OCI-LY7 (cell line): ENCODE data around the gene KLHL26. TPM values are rescaled to one million over a fixed set of nuclear protein-coding genes. Genes with fewer than 3 reads are reported as not detected.
"Not testable (repeated sequence)": the region's sequence is repeated elsewhere in the genome, so short reads cannot be mapped to it uniquely, and the experiment has no call there.

Experiments used
- BruUV-seq: library from RNA; stranded (reverse); fragments of 400-500 nt; replicated peaks from 2 replicates; lab custom pipeline; 2021; lab: Mats Ljungman, UMichigan
- CTCF ChIA-PET: fragments of 300-600 bp; sonication (Branson Sonifier 250); formaldehyde crosslinking; loops from one replicate; lab custom pipeline; 2022; ENCODE audit warnings: antibody characterized with exemption; ENCODE audit not compliant: unreplicated experiment; lab: Charles Lee
- POLR2A ChIA-PET: fragments of 300-600 bp; sonication (Branson Sonifier 250); formaldehyde crosslinking; loops from one replicate; lab custom pipeline; 2022; ENCODE audit warnings: antibody characterized with exemption; lab: Charles Lee
- DNase-seq: peaks from one replicate; pipeline ENCODE4 v3.0.0-alpha.2; 2015; ENCODE audit warnings: low spot score
- H2AFZ ChIP-seq: fragments of 200-600 bp; sonication (generic), shearing (Covaris generic); 2 replicates; pipeline ENCODE4 v1.6.1; 2014; ENCODE audit warnings: mild to moderate bottlenecking, antibody characterized with exemption, low read length, moderate library complexity
- H3K27ac ChIP-seq: fragments of 200-600 bp; sonication (generic); 2 replicates; pipeline ENCODE4 v1.5.1; 2014; ENCODE audit warnings: mixed run types, low read depth, mild to moderate bottlenecking, moderate library complexity, low read length, inconsistent platforms; ENCODE audit not compliant: poor library complexity, severe bottlenecking
- H3K36me3 ChIP-seq: fragments of 200-600 bp; sonication (generic); 2 replicates; pipeline ENCODE4 v1.6.1; 2014; ENCODE audit warnings: mild to moderate bottlenecking, antibody characterized with exemption, low read length, moderate library complexity, mixed read lengths; ENCODE audit not compliant: insufficient read depth
- H3K4me1 ChIP-seq: fragments of 200-600 bp; sonication (generic); 2 replicates; pipeline ENCODE4 v1.5.1; 2014; ENCODE audit warnings: mild to moderate bottlenecking, low read length; ENCODE audit not compliant: insufficient read depth, poor library complexity, severe bottlenecking
- H3K4me2 ChIP-seq: fragments of 200-600 bp; sonication (generic); 2 replicates; pipeline ENCODE4 v1.6.1; 2014; ENCODE audit warnings: mild to moderate bottlenecking, low read length
- H3K4me3 ChIP-seq: fragments of 200-600 bp; sonication (generic); 2 replicates; pipeline ENCODE4 v1.5.1; 2014; ENCODE audit warnings: mild to moderate bottlenecking, low read depth, low read length; ENCODE audit not compliant: poor library complexity, severe bottlenecking
- H3K79me2 ChIP-seq: fragments of 200-600 bp; sonication (generic); 2 replicates; pipeline ENCODE4 v1.6.1; 2016; ENCODE audit warnings: low read depth, mild to moderate bottlenecking, low read length, moderate library complexity, mixed read lengths; ENCODE audit not compliant: insufficient read depth
- H3K9me2 ChIP-seq: fragments of 200-600 bp; sonication (generic); 2 replicates; pipeline ENCODE4 v1.6.1; 2016; ENCODE audit warnings: mild to moderate bottlenecking, low read length, mixed read lengths; ENCODE audit not compliant: insufficient read depth
- H3K9me3 ChIP-seq: fragments of 200-600 bp; sonication (generic); 2 replicates; pipeline ENCODE4 v1.6.1; 2014; ENCODE audit warnings: mild to moderate bottlenecking, mixed run types, low read length, mixed read lengths
- H4K20me1 ChIP-seq: fragments of 200-600 bp; sonication (generic); 2 replicates; pipeline ENCODE4 v1.6.1; 2014; ENCODE audit warnings: mild to moderate bottlenecking, antibody characterized with exemption, low read length, moderate library complexity, mixed read lengths; ENCODE audit not compliant: insufficient read depth
- EZH2phosphoT487 ChIP-seq: fragments of 200-600 bp; sonication (generic); IDR thresholded peaks from 2 replicates; pipeline ENCODE4 v1.6.1; 2018; ENCODE audit warnings: low read depth, borderline replicate concordance, mild to moderate bottlenecking, mixed run types, antibody characterized with exemption, low read length, moderate library complexity, mixed read lengths
- intact Hi-C: fragments of 100-400 bp; cut with micrococcal nuclease; formaldehyde crosslinking; loops from one replicate; pipeline ENCODE4 v1.10.0; 2022; ENCODE audit not compliant: unreplicated experiment
- total RNA-seq, 2 experiments: library from RNA; depleted of rRNA in 1 of 2; stranded (reverse); fragments of >200 nt in 1 of 2; shearing (Covaris generic) in 1 of 2; gene quantifications; 2 replicates each; pipeline ENCODE4 v1.2.3, GENCODE V29; 2014 to 2022
- TF ChIP-seq, protein P1 (sequence below): fragments of 200-600 bp; sonication (generic); conservative IDR thresholded peaks from 2 replicates; pipeline ENCODE4 v1.5.1; 2014; ENCODE audit warnings: mild to moderate bottlenecking, antibody characterized with exemption, low read length, moderate library complexity, mixed read lengths

The KLHL26 gene
- total RNA-seq, 2 experiments from 2014 or later = 1.0 to 8.9 TPM

DNA sequence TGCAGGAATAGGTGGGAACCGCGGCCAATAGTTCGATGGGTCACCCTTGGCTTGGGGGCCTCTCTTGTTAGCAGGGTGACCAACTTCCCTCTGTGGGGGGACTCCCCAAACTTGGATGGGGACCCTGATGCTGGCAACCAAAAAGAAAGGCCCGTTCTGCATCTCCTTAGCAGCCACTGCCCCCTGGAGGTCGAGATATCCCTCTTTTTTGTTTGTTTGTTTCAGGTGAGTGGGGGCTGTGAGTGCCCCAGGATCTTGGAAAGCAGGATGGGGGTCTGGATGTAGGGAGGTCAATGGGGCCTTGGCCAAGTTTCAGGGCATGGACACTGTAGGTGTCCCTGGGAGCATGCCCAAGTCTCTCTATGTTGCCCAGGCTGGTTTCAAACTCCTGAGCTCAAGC, 39.0 kb downstream of the KLHL26 start:
- no peak overlapping the region for H3K4me3 ChIP-seq
- no peak overlapping the region for H3K4me2 ChIP-seq
- no TSS peak for BruUV-seq
- TF ChIP-seq, protein P1, sequence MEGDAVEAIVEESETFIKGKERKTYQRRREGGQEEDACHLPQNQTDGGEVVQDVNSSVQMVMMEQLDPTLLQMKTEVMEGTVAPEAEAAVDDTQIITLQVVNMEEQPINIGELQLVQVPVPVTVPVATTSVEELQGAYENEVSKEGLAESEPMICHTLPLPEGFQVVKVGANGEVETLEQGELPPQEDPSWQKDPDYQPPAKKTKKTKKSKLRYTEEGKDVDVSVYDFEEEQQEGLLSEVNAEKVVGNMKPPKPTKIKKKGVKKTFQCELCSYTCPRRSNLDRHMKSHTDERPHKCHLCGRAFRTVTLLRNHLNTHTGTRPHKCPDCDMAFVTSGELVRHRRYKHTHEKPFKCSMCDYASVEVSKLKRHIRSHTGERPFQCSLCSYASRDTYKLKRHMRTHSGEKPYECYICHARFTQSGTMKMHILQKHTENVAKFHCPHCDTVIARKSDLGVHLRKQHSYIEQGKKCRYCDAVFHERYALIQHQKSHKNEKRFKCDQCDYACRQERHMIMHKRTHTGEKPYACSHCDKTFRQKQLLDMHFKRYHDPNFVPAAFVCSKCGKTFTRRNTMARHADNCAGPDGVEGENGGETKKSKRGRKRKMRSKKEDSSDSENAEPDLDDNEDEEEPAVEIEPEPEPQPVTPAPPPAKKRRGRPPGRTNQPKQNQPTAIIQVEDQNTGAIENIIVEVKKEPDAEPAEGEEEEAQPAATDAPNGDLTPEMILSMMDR = peak; percentile 81
- TF ChIP-seq EZH2phosphoT487 = no peak
- ChIA-PET POLR2A (no interaction called here), CTCF (interaction anchor here (1.0 kb wide), 1 partner anchor 83 kb away, joined by 3 read pairs; no protein-coding TSS in a partner anchor)
- no peaks in the 10 kb centered on the region for H4K20me1 ChIP-seq
- no peaks in the 10 kb centered on the region for H3K9me2 ChIP-seq
- H3K4me1 ChIP-seq = no peaks in the 10 kb centered on the region
- H3K79me2 ChIP-seq = no peaks in the 10 kb centered on the region
- H3K9me3 ChIP-seq = no peaks in the 10 kb centered on the region
- H2AFZ ChIP-seq = no peak overlapping the region
- H3K27ac ChIP-seq = no peak overlapping the region
- intact Hi-C loops = loop anchor here (1.0 to 2.0 kb wide), 3 partner anchors 87 to 205 kb away; partner anchors contain the start of gene REX1BD
- H3K36me3 ChIP-seq = no peaks in the 10 kb centered on the region
- DNase-seq = peak; percentile 48

GRCh38 chr19:18676692-18677091, 39.9 kb downstream of the KLHL26 start:
- Histone ChIP-seq H3K4me1 (no peaks in the 10 kb centered on the region), H2AFZ (no peak overlapping the region), H3K9me2 (no peaks in the 10 kb centered on the region), H4K20me1 (no peaks in the 10 kb centered on the region), H3K27ac (no peak overlapping the region), H3K79me2 (no peaks in the 10 kb centered on the region), H3K36me3 (no peaks in the 10 kb centered on the region), H3K4me3 (no peak overlapping the region), H3K4me2 (no peak overlapping the region), H3K9me3 (no peaks in the 10 kb centered on the region)
- intact Hi-C loops = no loop called here
- TF ChIP-seq EZH2phosphoT487 = no peak
- TF ChIP-seq, protein P1 = no peak
- no TSS peak for BruUV-seq
- no peak for DNase-seq
- POLR2A ChIA-PET = interaction anchor here (0.6 to 0.8 kb wide), 2 partner anchors 65 to 83 kb away, joined by 3 to 5 read pairs; no protein-coding TSS in a partner anchor
- CTCF ChIA-PET = no interaction called here

- H3K9me3 ChIP-seq = no peaks in the 10 kb centered on the region
- H3K4me2 ChIP-seq = no peak overlapping the region
- ChIA-PET POLR2A (no interaction called here), CTCF (no interaction called here)
- no peaks in the 10 kb centered on the region for H3K36me3 ChIP-seq
- no peaks in the 10 kb centered on the region for H3K4me1 ChIP-seq
- no peak for DNase-seq
- no peak overlapping the region for H3K4me3 ChIP-seq
- BruUV-seq = no TSS peak
- H3K79me2 ChIP-seq = no peaks in the 10 kb centered on the region
- intact Hi-C loops = no loop called here
- TF ChIP-seq, protein P1 = no peak
- TF ChIP-seq EZH2phosphoT487 = no peak
- H4K20me1 ChIP-seq = no peaks in the 10 kb centered on the region
- no peak overlapping the region for H3K27ac ChIP-seq
- no peak overlapping the region for H2AFZ ChIP-seq
- no peaks in the 10 kb centered on the region for H3K9me2 ChIP-seq
Observed at GRCh38 chr19:18677156-18677555, 40.3 kb downstream of the KLHL26 start.

GRCh38 chr19:18680148-18680547, 43.3 kb downstream of the KLHL26 start:
- H4K20me1 ChIP-seq, H3K79me2 ChIP-seq, DNase-seq, H3K9me2 ChIP-seq, BruUV-seq, H3K9me3 ChIP-seq, H3K36me3 ChIP-seq, H3K4me2 ChIP-seq, H2AFZ ChIP-seq, H3K27ac ChIP-seq, H3K4me3 ChIP-seq, CTCF ChIA-PET: not testable (repeated sequence)
- intact Hi-C loops = loop anchor here (5.0 kb wide), 1 partner anchor 152 kb away; the partner anchor contains the start of gene UPF1
- POLR2A ChIA-PET = interaction anchor here (0.6 kb wide), 1 partner anchor 53 kb away, joined by 4 read pairs; no protein-coding TSS in a partner anchor
- H3K4me1 ChIP-seq = peaks cover 18% of the 10 kb centered on the region
